Neuron (in vitro differentiated cells): ENCODE results near the gene CDRT4.
"Not testable (repeated sequence)": the region's sequence is repeated elsewhere in the genome, so short reads cannot be mapped to it uniquely, and the experiment has no call there.

Source experiments
- H2AFZ ChIP-seq: one replicate; pipeline ENCODE4 v1.6.1; 2013; ENCODE audit warnings: low read depth, mild to moderate bottlenecking, inconsistent platforms, low read length, moderate library complexity
- H3K27me3 ChIP-seq: one replicate; pipeline ENCODE4 v1.6.1; 2013; ENCODE audit warnings: low read length; ENCODE audit not compliant: insufficient read depth
- H3K36me3 ChIP-seq: one replicate; pipeline ENCODE4 v1.6.1; 2013; ENCODE audit warnings: low read length; ENCODE audit not compliant: insufficient read depth
- H3K4me1 ChIP-seq: one replicate; pipeline ENCODE4 v1.6.1; 2013; ENCODE audit warnings: low read length; ENCODE audit not compliant: insufficient read depth
- H3K4me3 ChIP-seq: 2 replicates; pipeline ENCODE4 v1.5.1; 2013; ENCODE audit warnings: mild to moderate bottlenecking, low read length, moderate library complexity
- H3K9me3 ChIP-seq: one replicate; pipeline ENCODE4 v1.6.1; 2013; ENCODE audit warnings: low read length

The CDRT4 gene

DNA sequence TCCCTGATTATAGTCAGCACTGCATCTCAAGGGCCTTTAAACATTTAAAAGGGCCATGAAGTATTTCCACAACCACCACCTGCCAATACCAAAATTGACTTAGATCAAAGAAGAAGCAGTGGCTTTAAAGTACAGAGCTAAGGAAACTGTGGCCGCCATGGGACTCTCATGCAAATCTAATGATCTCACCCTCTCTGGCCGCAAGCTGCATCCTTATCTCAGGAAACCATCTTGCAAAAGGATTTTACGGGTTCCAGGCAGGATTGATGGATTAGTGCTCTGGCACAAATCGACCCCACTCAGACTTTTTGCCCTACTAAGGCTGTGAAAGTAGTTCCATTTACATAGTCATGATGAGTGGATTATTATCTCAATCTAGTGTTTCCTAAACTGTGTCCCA is 22.6 kb downstream of the CDRT4 start:
- no peaks in the 10 kb centered on the region for H3K36me3 ChIP-seq
- no peaks in the 10 kb centered on the region for H3K9me3 ChIP-seq
- peaks cover 15% of the 10 kb centered on the region for H3K4me1 ChIP-seq

DNA sequence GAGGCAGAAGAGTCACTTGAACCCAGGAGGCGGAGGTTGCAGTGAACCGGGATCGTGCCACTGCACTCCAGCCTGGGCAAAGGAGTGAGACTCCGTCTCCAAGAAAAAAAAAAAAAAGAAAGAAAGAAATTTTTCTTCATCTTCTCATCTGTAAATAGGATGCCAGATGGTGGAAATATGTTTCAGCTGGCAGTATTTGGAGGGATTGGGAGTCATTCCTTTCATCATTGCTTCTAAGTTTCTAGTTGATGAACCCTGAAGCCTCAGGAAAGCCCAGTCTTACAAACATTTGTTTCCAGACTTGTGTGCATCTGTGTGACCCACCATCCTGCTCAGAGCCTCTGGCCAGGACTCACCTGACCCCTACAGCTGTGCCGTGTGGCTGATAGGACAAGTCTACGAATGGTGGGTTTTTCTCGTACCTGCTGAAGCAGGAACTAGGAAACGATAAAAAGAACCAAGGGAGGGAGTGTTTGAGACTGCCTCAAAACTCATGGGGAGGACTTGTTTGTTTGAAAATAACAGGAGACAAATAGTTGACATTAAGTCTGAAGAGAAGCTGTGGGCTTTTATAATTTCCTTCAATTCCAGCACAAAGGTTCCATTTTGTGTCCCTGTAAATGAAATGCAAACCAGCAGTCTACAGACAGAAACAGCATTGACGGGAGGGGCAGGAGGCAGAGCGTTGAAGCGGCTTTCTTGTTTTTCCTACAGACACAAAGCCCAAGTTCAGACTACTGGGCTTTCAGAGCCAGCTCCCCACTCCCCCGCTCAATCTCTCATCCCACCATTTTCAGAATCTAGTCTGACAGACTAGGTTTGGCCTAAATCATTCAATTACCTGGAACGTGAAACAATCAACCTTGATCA is 24.9 kb downstream of the CDRT4 start:
- no peak overlapping the region for H3K4me3 ChIP-seq
- peaks cover 15% of the 10 kb centered on the region for H3K4me1 ChIP-seq
- no peaks in the 10 kb centered on the region for H3K27me3 ChIP-seq
- H3K36me3 ChIP-seq = peaks cover 3% of the 10 kb centered on the region
- H3K9me3 ChIP-seq = no peaks in the 10 kb centered on the region
- H2AFZ ChIP-seq = no peak overlapping the region

More for the DNA sequence above, 22.6 kb downstream of the CDRT4 start:
- Histone ChIP-seq H3K4me3 (no peak overlapping the region), H3K27me3 (no peaks in the 10 kb centered on the region), H2AFZ (no peak overlapping the region)

DNA sequence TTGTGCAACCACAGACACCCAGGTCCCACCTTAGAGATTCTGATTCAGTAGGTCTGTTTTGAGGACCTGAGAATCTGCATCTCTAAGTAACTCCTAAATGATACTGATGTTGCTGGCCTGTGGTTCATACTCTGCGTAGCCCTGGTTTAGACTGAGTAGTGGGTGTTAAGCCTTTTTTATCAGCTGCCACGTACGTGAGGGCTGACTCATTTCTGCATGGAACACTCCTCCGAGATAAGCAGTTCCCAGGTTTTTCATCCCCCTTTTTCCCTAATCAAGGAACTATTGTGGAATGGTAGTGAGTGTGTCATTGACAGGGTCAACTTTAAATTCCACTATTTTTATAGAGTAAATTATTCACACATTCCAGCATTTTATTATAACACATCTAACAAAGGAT is 26.1 kb downstream of the CDRT4 start:
- H3K9me3 ChIP-seq = no peaks in the 10 kb centered on the region
- H3K36me3 ChIP-seq = peaks cover 6% of the 10 kb centered on the region
- no peaks in the 10 kb centered on the region for H3K27me3 ChIP-seq
- H2AFZ ChIP-seq = no peak overlapping the region
- peaks cover 15% of the 10 kb centered on the region for H3K4me1 ChIP-seq
- H3K4me3 ChIP-seq = no peak overlapping the region

DNA sequence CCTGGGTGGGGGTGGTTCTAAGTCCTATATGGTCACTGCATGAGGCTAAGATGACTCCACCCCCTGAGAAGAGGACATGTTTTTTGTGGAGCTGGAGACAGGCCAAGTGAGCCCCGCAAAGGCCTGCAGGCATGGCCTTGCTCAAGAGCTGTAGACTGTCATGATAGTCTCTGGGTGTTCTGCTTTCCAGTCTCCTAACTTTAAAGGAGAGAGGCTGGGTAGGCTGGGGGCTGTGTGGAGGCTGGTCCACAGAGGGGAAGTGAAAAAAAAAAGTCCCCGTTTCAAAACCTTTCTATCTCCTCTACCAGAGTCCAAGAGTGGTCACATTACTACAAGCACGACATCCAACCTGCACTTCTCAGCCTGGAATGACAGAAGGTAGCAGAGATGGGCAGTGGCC is 27.1 kb downstream of the CDRT4 start:
- Histone ChIP-seq H2AFZ (no peak overlapping the region), H3K27me3 (no peaks in the 10 kb centered on the region), H3K4me3 (no peak overlapping the region), H3K9me3 (no peaks in the 10 kb centered on the region), H3K4me1 (peaks cover 15% of the 10 kb centered on the region), H3K36me3 (peaks cover 6% of the 10 kb centered on the region)

DNA sequence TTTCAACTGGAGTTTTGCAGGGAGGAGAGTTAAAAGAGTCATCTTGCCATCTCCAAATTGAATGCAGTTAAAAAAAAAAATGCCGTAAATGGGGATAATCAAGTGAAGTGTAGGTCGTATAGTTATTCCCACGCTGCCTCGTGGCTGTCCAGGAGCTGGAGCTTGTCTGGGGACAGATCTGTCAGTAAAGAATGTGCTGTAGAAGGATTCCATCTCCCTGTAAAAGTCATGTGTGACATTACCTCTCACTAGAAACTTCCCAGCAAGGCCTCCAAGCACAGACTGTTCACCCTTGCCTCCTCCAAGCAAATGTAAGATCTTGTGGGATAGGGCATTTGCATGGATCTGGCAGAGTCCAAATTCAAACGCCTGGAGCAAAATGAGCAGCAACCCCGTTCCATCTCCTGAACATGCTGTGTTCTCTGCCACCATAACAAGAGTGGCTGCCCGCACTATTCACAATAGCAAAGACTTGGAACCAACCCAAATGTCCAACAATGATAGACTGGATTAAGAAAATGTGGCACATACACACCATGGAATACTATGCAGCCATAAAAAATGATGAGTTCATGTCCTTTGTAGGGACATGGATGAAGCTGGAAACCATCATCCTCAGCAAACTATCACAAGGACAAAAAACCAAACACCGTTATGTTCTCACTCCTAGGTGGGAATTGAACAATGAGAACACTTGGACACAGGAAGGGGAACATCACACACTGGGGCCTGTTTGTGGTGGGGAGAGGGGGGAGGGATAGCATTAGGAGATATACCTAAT is 28.0 kb downstream of the CDRT4 start:
- not testable (repeated sequence) for H3K36me3 ChIP-seq, H3K27me3 ChIP-seq, H2AFZ ChIP-seq, H3K4me3 ChIP-seq, H3K9me3 ChIP-seq
- H3K4me1 ChIP-seq = peaks cover 15% of the 10 kb centered on the region

DNA sequence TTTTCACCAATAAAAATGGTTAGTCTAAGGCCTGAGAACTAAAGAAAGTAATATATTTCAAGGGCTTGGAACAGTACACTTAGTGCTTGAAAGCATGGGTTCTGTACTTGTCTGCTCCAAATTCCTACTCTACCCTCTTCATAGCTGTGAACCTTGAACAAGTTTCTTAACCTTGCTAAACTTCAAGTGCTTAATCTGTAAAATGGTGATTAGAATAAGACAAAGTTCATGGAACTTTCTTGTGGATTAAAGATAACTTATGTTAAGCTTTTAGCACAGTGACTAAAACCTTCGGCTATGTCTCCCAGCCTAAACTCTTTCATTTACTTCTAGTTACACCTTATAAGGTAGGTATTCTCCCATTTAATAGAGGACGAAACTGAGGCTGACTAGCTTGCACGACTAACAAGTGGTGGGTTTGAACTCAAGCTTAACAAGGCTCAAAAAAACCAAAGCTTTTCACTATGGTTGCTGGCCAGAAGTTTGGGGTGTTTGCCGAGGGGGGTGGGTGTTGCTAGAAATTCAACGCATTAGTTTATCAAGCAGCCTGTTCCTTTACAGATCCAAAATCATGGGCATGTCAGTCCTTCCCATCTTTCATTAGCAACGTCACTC is 28.8 kb downstream of the CDRT4 start:
- Histone ChIP-seq H3K4me1 (peaks cover 15% of the 10 kb centered on the region), H3K4me3 (no peak overlapping the region), H3K27me3 (no peaks in the 10 kb centered on the region), H3K36me3 (peaks cover 10% of the 10 kb centered on the region), H2AFZ (no peak overlapping the region), H3K9me3 (no peaks in the 10 kb centered on the region)

DNA sequence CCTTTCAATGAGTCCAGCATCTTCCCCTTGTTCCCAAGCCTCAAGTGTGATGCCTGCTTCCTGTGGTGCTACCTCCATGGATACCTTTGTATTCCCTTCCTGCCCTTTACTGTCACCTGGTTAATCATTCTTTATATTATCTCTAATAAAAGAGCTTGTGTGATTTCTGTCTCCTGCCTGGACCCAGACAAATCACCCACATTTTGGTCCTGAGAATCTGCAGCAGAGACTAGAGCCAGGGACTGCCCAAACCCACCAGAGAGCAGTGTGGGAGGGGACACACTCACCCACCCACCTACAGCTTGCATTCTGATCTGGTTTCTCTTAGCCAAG is 30.2 kb downstream of the CDRT4 start:
- Histone ChIP-seq H3K36me3 (peaks cover 10% of the 10 kb centered on the region), H3K27me3 (no peaks in the 10 kb centered on the region), H2AFZ (no peak overlapping the region), H3K4me3 (no peak overlapping the region), H3K4me1 (peaks cover 8% of the 10 kb centered on the region), H3K9me3 (no peaks in the 10 kb centered on the region)

DNA sequence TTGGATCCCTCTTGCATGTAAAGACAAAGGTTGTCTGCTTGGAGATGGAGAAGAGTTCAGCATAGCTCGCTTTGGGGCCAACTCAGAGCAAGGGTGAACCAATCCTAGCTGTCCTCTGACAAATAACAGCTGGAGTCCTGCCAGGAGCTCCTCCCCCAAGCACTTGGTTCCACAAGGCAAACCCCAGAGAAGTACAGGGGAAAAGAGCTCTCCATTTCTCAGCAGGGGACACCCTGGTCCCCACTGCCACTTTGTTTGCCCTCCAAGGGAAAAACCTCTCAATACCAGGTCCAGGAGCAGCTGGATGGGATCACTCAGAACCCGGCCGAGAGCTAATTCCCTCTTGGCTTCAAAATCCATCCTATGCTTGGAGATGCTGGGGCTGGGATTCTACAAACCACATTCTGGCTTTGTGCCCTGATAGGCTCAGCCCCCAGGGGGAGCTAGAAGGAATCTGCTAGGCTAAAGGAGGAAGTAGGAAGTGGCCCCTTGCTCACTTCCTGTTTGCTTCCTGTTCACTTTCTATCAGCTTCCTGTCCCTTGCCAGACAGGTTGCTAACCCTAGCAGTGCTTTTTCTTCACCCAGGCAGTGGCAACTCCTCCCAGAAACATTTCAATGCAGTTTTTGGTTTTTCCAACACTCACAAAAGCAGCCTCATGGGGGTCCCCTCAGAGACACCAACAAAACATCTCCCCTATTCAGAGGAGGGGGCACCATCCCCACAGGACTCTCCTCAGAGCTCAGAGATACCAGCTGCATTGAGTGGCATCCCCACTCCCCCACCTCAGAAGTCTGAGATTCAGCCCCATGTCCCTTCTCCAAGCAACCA is 30.7 kb downstream of the CDRT4 start:
- peaks cover 10% of the 10 kb centered on the region for H3K36me3 ChIP-seq
- H3K9me3 ChIP-seq = no peaks in the 10 kb centered on the region
- no peak overlapping the region for H2AFZ ChIP-seq
- peaks cover 6% of the 10 kb centered on the region for H3K4me1 ChIP-seq
- H3K27me3 ChIP-seq = no peaks in the 10 kb centered on the region
- H3K4me3 ChIP-seq = no peak overlapping the region

DNA sequence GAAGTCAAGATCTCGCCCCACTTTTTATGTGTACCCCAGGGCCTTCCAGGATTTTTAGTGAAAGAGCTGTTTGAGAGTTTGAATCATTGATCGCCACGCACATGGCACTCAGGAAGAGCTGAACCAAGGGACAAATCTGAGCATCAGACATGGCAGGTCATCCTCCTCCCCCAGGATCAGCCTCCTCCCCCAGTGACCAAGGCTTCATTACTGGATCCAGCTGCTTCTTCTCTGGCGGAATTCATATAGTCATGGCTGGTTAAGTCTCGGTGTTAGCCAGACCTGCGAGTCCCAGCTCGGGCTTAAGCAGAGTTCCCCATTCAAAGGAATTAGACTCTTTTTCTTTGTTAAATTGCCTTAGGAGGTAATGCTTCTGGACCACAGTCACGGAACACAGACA is 32.5 kb downstream of the CDRT4 start:
- Histone ChIP-seq H3K9me3 (no peaks in the 10 kb centered on the region), H3K27me3 (no peaks in the 10 kb centered on the region), H3K4me1 (no peaks in the 10 kb centered on the region), H3K4me3 (no peak overlapping the region), H3K36me3 (peaks cover 10% of the 10 kb centered on the region), H2AFZ (no peak overlapping the region)

DNA sequence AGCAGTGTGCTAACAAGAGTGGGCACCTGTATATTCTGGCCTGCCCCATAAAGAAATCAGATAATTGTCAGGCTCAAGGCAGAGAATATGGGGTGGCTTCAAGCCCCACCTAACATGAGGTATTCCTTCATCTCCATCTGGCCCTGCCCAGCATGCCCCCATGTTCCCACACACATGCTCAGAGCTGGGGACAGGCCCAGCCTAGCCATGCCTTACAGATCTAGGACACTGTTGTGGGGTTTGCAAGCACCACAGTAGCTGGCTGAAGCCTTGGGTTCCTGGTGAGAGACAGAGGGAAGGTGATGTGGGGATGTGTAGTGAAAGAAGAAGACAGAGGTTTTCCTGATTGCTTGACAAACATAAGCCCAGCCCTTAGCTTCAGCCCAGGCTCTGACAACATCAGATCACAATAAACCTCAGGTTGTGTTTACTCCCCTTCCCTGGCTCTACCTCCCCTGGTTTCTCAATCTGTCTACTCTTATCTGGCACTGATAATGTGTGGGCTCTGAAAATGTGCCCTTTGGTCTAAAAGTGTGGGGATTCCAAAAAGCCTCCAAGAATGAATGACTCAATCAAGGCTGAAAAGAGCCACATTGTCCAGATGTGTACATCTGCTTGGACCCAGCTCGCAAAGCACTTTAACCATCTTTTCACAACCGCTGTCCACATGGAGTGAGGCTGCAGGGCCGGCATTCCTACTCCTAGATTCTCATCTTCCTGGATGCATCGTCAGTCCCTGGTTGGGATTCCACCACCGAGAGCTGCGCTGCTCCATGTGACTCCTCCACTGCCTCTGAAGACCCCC is 34.4 kb downstream of the CDRT4 start:
- Histone ChIP-seq H3K27me3 (no peaks in the 10 kb centered on the region), H3K36me3 (peaks cover 10% of the 10 kb centered on the region), H3K4me3 (no peak overlapping the region), H2AFZ (no peak overlapping the region), H3K4me1 (no peaks in the 10 kb centered on the region), H3K9me3 (no peaks in the 10 kb centered on the region)

DNA sequence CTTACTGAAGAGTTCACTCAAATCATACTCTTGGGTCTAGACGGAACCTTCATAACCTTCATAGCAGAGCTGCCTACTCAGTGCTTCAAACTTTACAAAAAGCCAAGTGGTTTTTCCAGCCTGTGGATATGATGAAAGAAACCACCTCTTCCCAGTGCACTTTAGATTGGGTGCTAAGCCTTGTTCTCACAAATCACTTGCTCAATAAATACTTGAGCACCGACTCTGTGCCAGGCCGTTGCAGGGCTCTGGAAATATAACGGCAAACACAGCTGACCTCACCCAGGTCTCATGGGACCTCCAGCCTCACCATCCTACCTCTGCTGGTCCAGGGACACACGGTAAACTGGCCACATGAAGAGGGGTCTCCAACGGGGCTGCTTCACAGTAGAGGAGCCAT is 35.7 kb downstream of the CDRT4 start:
- no peaks in the 10 kb centered on the region for H3K27me3 ChIP-seq
- no peak overlapping the region for H2AFZ ChIP-seq
- H3K9me3 ChIP-seq = no peaks in the 10 kb centered on the region
- H3K4me3 ChIP-seq = no peak overlapping the region
- peaks cover 4% of the 10 kb centered on the region for H3K36me3 ChIP-seq
- H3K4me1 ChIP-seq = no peaks in the 10 kb centered on the region

DNA sequence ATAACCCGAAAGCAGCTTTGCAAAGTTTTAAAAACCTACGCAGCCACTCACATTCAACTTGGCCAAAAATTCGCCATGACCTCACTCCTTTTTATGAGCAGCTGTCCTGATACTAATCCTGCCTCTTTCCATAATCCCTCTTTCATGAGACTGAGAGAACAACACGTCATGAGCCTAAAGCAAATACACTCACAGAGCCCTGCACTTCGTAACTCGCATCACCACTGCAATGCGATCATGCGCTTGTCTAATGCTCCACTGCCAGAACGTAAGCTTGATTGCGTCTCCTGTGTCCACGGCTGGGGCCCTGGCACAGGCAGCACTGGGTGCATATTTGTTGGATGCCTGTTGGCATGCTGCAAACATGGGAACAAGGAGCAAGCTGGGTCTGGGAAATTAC is 36.2 kb downstream of the CDRT4 start:
- Histone ChIP-seq H3K27me3 (no peaks in the 10 kb centered on the region), H3K9me3 (no peaks in the 10 kb centered on the region), H2AFZ (no peak overlapping the region), H3K4me3 (no peak overlapping the region), H3K4me1 (no peaks in the 10 kb centered on the region), H3K36me3 (peaks cover 4% of the 10 kb centered on the region)
